IMR-90 (cell line): Measurements from ENCODE around the gene FBLN7.

Source experiments
- CTCF ChIP-seq: conservative IDR thresholded peaks from 2 replicates; pipeline ENCODE4 v1.5.1; 2012; ENCODE audit warnings: mild to moderate bottlenecking, low read depth, low read length, improper control_type of control experiment
- RFX5 ChIP-seq: IDR thresholded peaks from 2 replicates; pipeline ENCODE4 v1.8.0; 2012; ENCODE audit warnings: low read depth, mild to moderate bottlenecking, low read length, moderate library complexity
- USF2 ChIP-seq: fragments of 150-350 bp; IDR thresholded peaks from 2 replicates; pipeline ENCODE4 v1.6.1; 2017; ENCODE audit warnings: mild to moderate bottlenecking, antibody characterized with exemption, low read length, low read depth

- TF ChIP-seq CTCF, result no peak
- no peak for TF ChIP-seq RFX5
- TF ChIP-seq USF2, result no peak
Observed at GRCh38 chr2:112156152-112156986, 18.2 kb downstream of the FBLN7 start.
